GM23248 (cell line): Measurements from ENCODE around the gene SPTBN4. TPM values are rescaled to one million over a fixed set of nuclear protein-coding genes. Genes with fewer than 3 reads are reported as not detected.

Experiments
- DNase-seq: peaks from one replicate; pipeline ENCODE4 v3.0.0-alpha.2; 2015
- H2AFZ ChIP-seq: fragments of 200-600 bp; sonication (generic); 2 replicates; pipeline ENCODE4 v1.6.1; 2016; ENCODE audit warnings: antibody characterized with exemption
- H3F3A ChIP-seq: fragments of 200-600 bp; sonication (generic); 2 replicates; pipeline ENCODE4 v1.6.1; 2016; ENCODE audit warnings: mild to moderate bottlenecking, antibody characterized with exemption, mixed run types; ENCODE audit not compliant: insufficient read depth
- H3K27ac ChIP-seq: fragments of 200-600 bp; sonication (generic); 2 replicates; pipeline ENCODE4 v1.5.1; 2016; ENCODE audit warnings: mild to moderate bottlenecking
- H3K27me3 ChIP-seq: fragments of 200-600 bp; sonication (generic); replicated peaks from 2 replicates; pipeline ENCODE4 v1.6.1; 2016; ENCODE audit warnings: mild to moderate bottlenecking; ENCODE audit not compliant: insufficient read depth
- H3K36me3 ChIP-seq: fragments of 200-600 bp; sonication (generic); 2 replicates; pipeline ENCODE4 v1.6.1; 2016; ENCODE audit warnings: low read depth, mild to moderate bottlenecking
- H3K4me1 ChIP-seq: fragments of 200-600 bp; sonication (generic); 2 replicates; pipeline ENCODE4 v1.6.1; 2016; ENCODE audit warnings: mild to moderate bottlenecking; ENCODE audit not compliant: insufficient read depth
- H3K4me2 ChIP-seq: fragments of 200-600 bp; sonication (generic); one replicate; pipeline ENCODE4 v1.6.1; 2016; ENCODE audit warnings: mild to moderate bottlenecking; ENCODE audit not compliant: unreplicated experiment
- H3K4me3 ChIP-seq: fragments of 200-600 bp; sonication (generic); 2 replicates; pipeline ENCODE4 v1.5.1; 2016; ENCODE audit warnings: mild to moderate bottlenecking
- H3K79me2 ChIP-seq: fragments of 200-600 bp; sonication (generic); 2 replicates; pipeline ENCODE4 v1.6.1; 2016; ENCODE audit warnings: mild to moderate bottlenecking; ENCODE audit not compliant: insufficient read depth
- H3K9ac ChIP-seq: fragments of 200-600 bp; sonication (generic); 2 replicates; pipeline ENCODE4 v1.6.1; 2016; ENCODE audit warnings: mild to moderate bottlenecking
- H3K9me2 ChIP-seq: fragments of 200-600 bp; sonication (generic); 2 replicates; pipeline ENCODE4 v1.6.1; 2016; ENCODE audit warnings: mixed run types, mild to moderate bottlenecking, moderate library complexity; ENCODE audit not compliant: insufficient read depth
- H3K9me3 ChIP-seq: fragments of 200-600 bp; sonication (generic); one replicate; pipeline ENCODE4 v1.6.1; 2017; ENCODE audit warnings: low read depth
- H4K20me1 ChIP-seq: fragments of 200-600 bp; sonication (generic); 2 replicates; pipeline ENCODE4 v1.6.0; 2016; ENCODE audit not compliant: insufficient read depth
- EZH2 ChIP-seq: fragments of 200-600 bp; sonication (generic); IDR thresholded peaks from 2 replicates; pipeline ENCODE4 v1.6.1; 2018; ENCODE audit warnings: antibody characterized with exemption, mild to moderate bottlenecking; ENCODE audit not compliant: insufficient read depth, poor library complexity, severe bottlenecking
- EZH2phosphoT487 ChIP-seq: fragments of 200-600 bp; sonication (generic); IDR thresholded peaks from 2 replicates; pipeline ENCODE4 v1.6.1; 2018; ENCODE audit warnings: antibody characterized with exemption, moderate library complexity, mild to moderate bottlenecking, low read depth; ENCODE audit not compliant: insufficient read depth
- WGBS, 2 experiments: methylation state at CpG; one replicate each; pipeline ENCODE4 v1.1.6; 2015 to 2017; ENCODE audit warnings: low lambda C conversion rate in 2 of 2, low coverage in 1 of 2; ENCODE audit errors: missing lambda C conversion rate in 2 of 2; 5-methylcytosine and 5-hydroxymethylcytosine counted together
- in situ Hi-C: fragments of 300-500 bp; cut with MboI; formaldehyde crosslinking; loops from 2 replicates; pipeline ENCODE4 v1.15.0; 2020
- polyA plus RNA-seq: library from polyadenylated mRNA; unstranded; fragments of >200 nt; fragmentation: Nextera tagmentation; extraction: Ambion mirVana; gene quantifications from 2 replicates; pipeline ENCODE4 v1.2.1, GENCODE V29; 2016
- total RNA-seq: library from RNA; depleted of rRNA; stranded (reverse); fragments of >200 nt; shearing (Covaris generic); gene quantifications from 2 replicates; pipeline ENCODE4 v1.2.3, GENCODE V29; 2014

Gene SPTBN4
- total and polyA plus RNA-seq, 2 experiments from 2014 or later, result 0.69 to 2.1 TPM

DNA sequence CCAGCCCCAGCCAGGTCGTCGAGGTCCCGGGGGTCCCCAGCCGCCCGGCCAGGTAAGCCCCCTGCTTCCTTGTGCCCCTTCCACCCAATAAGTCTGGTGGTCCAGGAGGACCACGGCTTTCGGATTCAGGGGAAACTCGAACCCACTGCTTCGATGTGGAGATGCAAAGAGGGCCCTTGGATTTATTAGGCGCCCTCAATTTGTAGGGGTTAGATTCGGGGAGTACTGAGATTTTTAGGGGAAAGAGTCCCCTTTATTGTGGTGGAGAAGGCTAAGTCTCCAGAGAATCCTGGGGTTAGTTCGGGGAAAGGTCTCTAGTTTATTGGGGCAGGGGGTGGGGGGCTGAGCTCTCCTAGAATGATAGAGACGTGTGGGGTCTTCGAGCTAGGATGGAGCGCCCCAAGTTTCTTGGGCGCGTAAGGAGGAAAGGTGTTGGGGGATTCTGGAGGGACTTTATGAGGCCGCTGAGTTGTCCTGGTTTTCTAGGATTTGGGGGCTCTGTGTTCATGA is 130.6 kb downstream of the SPTBN4 start:
- 0 out of 2 replicates have a peak overlapping the region, but pooled peaks have one; percentile 43 for H2AFZ ChIP-seq
- H3F3A ChIP-seq, result peaks cover 3% of the 10 kb centered on the region; the same call in 1 of the 2 replicates
- no peaks in the 10 kb centered on the region for H3K79me2 ChIP-seq
- H3K4me2 ChIP-seq, result peak overlapping the region; percentile 59
- no peak for TF ChIP-seq EZH2phosphoT487
- peak; percentile 67 for TF ChIP-seq EZH2
- no peaks in the 10 kb centered on the region for H3K9me2 ChIP-seq
- WGBS, 2 experiments, result 9 to 10% methylated on average over 17 to 18 of the region's 18 CpGs
- peak overlapping the region; percentile 53; the same call in 1 of the 2 replicates for H3K4me3 ChIP-seq
- in situ Hi-C loops, result no loop called here
- no peak overlapping the region for H3K27ac ChIP-seq
- H3K27me3 ChIP-seq, result peaks cover 32% of the 10 kb centered on the region; the same call in 1 of the 2 replicates
- no peaks in the 10 kb centered on the region for H4K20me1 ChIP-seq
- no peaks in the 10 kb centered on the region for H3K36me3 ChIP-seq
- no peak for DNase-seq
- H3K4me1 ChIP-seq, result peaks cover 20% of the 10 kb centered on the region
- peak overlapping the region; percentile 38; the same call in 1 of the 2 replicates for H3K9ac ChIP-seq
- no peaks in the 10 kb centered on the region for H3K9me3 ChIP-seq

DNA sequence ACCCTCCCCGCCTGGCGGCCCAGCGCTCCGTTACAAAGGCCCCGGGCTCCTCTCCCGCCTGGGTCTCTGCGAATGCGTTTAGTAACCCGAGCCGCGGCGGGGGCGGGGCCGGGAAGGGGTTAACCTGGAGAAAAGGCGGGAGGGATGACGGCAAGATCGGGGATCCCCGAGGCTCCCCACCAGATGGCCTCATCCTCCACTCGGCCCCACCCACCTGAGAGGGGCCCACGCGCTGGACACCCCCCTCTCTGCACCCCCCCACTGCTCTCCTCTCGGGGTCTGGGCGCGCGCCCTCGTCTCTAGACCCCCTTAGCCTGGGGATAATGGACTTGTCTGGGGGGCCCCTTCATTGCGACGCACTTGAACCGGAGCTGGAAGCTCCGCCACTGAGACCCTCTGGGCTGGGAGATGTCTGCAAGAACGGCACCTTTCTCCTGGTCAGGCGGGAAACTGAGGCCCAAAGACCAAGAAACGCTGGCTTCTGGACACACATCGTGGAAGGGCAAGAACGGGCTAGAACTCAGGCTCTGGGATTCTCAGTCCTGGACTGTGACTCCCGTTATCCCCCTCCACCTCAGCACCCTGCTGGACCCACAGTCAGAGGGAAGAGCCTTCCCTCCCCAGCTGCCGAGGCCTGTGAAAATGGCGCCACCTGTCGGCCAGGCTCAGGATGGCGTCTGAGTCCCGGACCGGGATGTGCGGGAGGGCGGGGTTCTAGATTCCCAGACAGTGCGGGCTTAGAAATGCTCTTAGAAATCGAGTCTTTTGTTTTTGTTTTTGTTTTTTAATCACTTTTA is 131.5 kb downstream of the SPTBN4 start:
- H3K9ac ChIP-seq, result no peak overlapping the region
- no peaks in the 10 kb centered on the region for H4K20me1 ChIP-seq
- no peaks in the 10 kb centered on the region for H3K9me3 ChIP-seq
- H3K36me3 ChIP-seq, result no peaks in the 10 kb centered on the region
- no peak for TF ChIP-seq EZH2phosphoT487
- no peak for TF ChIP-seq EZH2
- WGBS, 2 experiments, result 1 to 2% methylated on average over 27 to 46 of the region's 46 CpGs
- no peak overlapping the region for H2AFZ ChIP-seq
- H3K79me2 ChIP-seq, result no peaks in the 10 kb centered on the region
- no peak overlapping the region for H3K27ac ChIP-seq
- peak overlapping the region; percentile 61 for H3K4me2 ChIP-seq
- peak; percentile 88 for DNase-seq
- in situ Hi-C loops, result no loop called here
- no peaks in the 10 kb centered on the region for H3K9me2 ChIP-seq
- peaks cover 28% of the 10 kb centered on the region for H3K4me1 ChIP-seq
- H3K4me3 ChIP-seq, result peak overlapping the region; percentile 30; the same call in 1 of the 2 replicates
- H3F3A ChIP-seq, result peaks cover 8% of the 10 kb centered on the region
- H3K27me3 ChIP-seq, result peaks cover 32% of the 10 kb centered on the region; the same call in 1 of the 2 replicates

DNA sequence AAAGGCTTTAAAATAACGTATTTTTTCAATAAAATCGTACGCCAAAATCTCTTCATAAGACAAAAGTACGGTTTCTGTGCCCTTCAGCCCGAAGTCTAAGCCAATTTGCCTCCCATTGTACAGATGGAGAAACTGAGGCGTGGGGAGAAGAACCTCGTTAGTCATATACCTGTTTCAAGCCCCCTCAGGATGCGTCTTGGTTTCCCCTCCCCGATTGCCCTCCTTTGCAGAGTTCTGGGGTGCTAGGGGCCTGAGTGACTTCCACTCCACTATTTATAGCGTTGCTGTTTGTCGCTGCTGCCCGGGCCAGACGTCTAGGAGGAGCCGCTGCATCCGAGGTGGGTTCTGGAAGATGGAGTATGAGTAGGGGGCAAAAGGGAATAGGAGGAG is 132.1 kb downstream of the SPTBN4 start:
- no peaks in the 10 kb centered on the region for H3K9me3 ChIP-seq
- in situ Hi-C loops, result no loop called here
- TF ChIP-seq EZH2 (peak; percentile 73), EZH2phosphoT487 (no peak)
- H3K9ac ChIP-seq, result no peak overlapping the region
- 8% methylated on average over 15 of the region's 15 CpGs for WGBS, 2 experiments
- H3K36me3 ChIP-seq, result no peaks in the 10 kb centered on the region
- H4K20me1 ChIP-seq, result no peaks in the 10 kb centered on the region
- H3K9me2 ChIP-seq, result no peaks in the 10 kb centered on the region
- peaks cover 32% of the 10 kb centered on the region; the same call in 1 of the 2 replicates for H3K27me3 ChIP-seq
- H3K27ac ChIP-seq, result no peak overlapping the region
- H3F3A ChIP-seq, result peaks cover 10% of the 10 kb centered on the region
- peaks cover 28% of the 10 kb centered on the region for H3K4me1 ChIP-seq
- H2AFZ ChIP-seq, result no peak overlapping the region
- no peak overlapping the region for H3K4me3 ChIP-seq
- H3K4me2 ChIP-seq, result no peak overlapping the region
- H3K79me2 ChIP-seq, result no peaks in the 10 kb centered on the region
- no peak for DNase-seq

DNA sequence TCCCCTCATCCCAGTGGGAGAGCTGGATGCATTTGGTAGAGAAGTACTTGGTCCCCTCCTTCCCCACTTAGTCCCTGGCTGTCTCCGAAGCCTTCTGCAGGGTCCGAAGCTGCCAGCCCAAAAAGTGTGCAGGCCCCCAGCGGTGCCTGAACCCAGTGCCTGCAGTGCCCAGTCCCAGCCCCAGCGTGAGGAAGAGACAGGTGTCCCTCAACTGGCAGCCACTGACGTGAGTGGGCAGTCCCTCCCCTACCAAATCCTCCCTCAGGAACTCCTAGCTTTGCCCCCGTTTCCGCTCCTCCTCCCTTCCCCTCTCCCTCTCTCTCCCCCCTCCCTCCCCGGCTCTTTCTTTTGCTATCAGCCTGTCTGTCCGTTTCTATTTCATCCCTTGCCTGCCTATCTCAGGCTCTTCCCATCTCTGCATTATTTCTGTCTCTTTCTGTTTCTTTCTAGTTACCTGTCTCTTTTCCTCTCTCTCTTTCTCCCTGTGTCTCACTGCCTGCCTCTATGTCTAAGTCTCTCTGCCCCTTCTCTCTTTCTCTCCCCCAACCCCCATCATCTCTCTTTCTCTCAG is 132.6 kb downstream of the SPTBN4 start:
- no peak overlapping the region for H3K27ac ChIP-seq
- no peaks in the 10 kb centered on the region for H4K20me1 ChIP-seq
- no peak overlapping the region for H3K4me2 ChIP-seq
- no peak overlapping the region for H2AFZ ChIP-seq
- H3K79me2 ChIP-seq, result no peaks in the 10 kb centered on the region
- 0 out of 2 replicates have a peak, but pooled peaks have one; percentile 73 for TF ChIP-seq EZH2phosphoT487
- peak; percentile 66 for TF ChIP-seq EZH2
- WGBS, 2 experiments, result 12 to 16% methylated on average over 4 to 9 of the region's 9 CpGs
- peaks cover 32% of the 10 kb centered on the region; the same call in 1 of the 2 replicates for H3K27me3 ChIP-seq
- peaks cover 10% of the 10 kb centered on the region for H3F3A ChIP-seq
- no peaks in the 10 kb centered on the region for H3K9me3 ChIP-seq
- in situ Hi-C loops, result no loop called here
- no peak overlapping the region for H3K4me3 ChIP-seq
- no peak for DNase-seq
- H3K9ac ChIP-seq, result no peak overlapping the region
- H3K36me3 ChIP-seq, result no peaks in the 10 kb centered on the region
- no peaks in the 10 kb centered on the region for H3K9me2 ChIP-seq
- peaks cover 27% of the 10 kb centered on the region for H3K4me1 ChIP-seq
